DND-41 (cell line): ENCODE data around the gene GZF1.

Experiments used
- CTCF ChIP-seq: IDR thresholded peaks from 2 replicates; pipeline ENCODE4 v1.5.1; 2012; ENCODE audit warnings: borderline replicate concordance, low read length, moderate library complexity, mild to moderate bottlenecking; ENCODE audit not compliant: poor library complexity, severe bottlenecking; ENCODE audit errors: extremely low read depth
- EZH2 ChIP-seq: IDR thresholded peaks from 3 replicates; pipeline ENCODE4 v1.6.1; 2012; ENCODE audit warnings: borderline replicate concordance, low read depth, mild to moderate bottlenecking, moderate library complexity, low read length, inconsistent platforms; ENCODE audit not compliant: severe bottlenecking

GRCh38 chr20:23340524-23340923 is 21.5 kb upstream of the GZF1 start:
- peak; percentile 88 for TF ChIP-seq CTCF
- TF ChIP-seq EZH2: no peak
